ENCODE data around the gene FAM227B.
A peak's percentile ranks its signal among the peaks of the same experiment; 100 is the strongest.
"Not testable (repeated sequence)": the region's sequence is repeated elsewhere in the genome, so short reads cannot be mapped to it uniquely, and the experiment has no call there.

The FAM227B gene

GRCh38 chr15:49435174-49435573, 185.4 kb downstream of the FAM227B start:
- DNase-seq = no peak

DNA sequence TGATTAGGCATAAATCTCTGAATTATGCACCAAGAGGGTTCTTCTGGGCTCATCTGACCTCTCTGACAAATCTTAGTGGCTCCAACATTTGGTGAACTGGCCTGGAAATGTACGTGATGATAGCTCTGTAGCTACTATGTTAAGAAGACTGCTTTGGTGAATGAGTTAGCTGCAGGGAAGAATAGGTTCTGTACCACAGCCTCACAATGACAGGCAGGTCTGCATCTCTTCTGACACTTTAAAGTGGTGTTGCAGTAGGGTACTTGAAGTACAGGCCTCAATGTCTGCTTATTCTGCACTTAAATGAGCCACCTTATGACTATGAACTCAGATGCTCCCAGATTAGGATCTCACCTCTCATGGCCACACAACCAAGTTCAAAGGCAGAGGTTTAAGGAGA, 190.6 kb downstream of the FAM227B start:
- DNase-seq = no peak

- DNase-seq = no peak
Measured at GRCh38 chr15:49428409-49429095, 192.1 kb downstream of the FAM227B start.

DNA sequence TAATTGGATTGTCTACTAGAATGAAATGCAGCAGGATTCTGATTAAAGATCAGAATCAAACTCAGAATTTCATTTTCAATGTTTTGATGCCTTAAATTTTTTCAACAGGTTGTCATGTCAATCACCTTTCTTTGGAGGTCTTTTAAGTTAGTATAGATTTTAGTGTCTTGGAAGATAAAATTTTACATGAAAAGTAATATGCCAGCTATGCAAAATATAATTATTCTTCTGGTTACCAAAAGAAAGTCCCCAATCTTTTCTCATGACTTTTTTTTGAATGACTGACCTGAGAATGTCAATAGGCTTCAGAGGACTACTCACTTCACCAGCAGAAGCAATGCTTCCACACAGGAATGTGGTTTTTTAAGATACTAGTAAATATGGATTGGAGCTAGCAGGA, 193.2 kb downstream of the FAM227B start:
- DNase-seq = no peak

GRCh38 chr15:49424954-49425353, 195.7 kb downstream of the FAM227B start:
- no peak for DNase-seq

DNA sequence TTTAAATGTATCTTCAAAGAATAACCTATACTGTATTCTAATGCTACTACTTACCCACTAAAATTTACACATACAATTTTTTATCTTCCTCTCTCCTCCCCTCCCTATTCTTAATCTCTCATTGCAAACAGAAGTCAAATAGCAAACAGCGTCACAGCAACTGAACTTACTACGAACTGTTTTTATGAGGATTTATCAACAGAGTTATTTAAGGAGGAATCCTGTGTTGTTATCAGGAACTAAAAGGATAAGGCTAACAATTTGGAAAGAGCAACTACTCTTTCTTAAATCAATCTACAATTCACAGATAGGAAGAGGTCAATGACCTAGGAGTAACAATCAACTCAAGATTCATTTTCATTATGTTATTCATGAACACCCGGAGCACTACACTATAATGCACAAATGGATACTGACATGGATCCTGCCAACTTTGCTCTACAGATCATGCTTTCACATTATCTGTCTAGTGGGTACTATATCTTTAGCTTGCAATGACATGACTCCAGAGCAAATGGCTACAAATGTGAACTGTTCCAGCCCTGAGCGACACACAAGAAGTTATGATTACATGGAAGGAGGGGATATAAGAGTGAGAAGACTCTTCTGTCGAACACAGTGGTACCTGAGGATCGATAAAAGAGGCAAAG, 196.6 kb downstream of the FAM227B start:
- DNase-seq = no peak

- DNase-seq = no peak
Measured at GRCh38 chr15:49423021-49423420, 197.6 kb downstream of the FAM227B start, which contains the start of gene FGF7. Gene FGF7 (plus strand): TSS chr15:49423242. CDS start chr15:49424298, 1,056 bp downstream.

DNA sequence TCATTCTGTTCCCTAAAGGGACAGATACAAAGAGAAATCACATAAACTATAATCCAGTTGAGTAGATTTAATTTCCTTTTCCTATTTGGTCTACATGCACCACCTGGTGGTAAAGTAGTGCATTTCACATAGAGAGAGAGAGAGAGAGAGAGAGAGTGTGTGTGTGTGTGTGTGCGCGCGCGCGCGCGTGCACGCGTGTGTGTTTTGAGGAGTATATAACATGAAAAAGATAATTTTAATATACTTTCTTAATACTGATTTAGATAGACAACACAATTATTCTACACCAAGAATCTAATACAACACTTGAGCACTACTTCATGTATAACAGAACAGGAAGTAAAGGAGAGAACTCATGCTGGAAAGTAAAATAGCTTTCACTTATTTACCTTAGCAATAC, 198.6 kb downstream of the FAM227B start:
- peak; percentile 46 for DNase-seq

DNA sequence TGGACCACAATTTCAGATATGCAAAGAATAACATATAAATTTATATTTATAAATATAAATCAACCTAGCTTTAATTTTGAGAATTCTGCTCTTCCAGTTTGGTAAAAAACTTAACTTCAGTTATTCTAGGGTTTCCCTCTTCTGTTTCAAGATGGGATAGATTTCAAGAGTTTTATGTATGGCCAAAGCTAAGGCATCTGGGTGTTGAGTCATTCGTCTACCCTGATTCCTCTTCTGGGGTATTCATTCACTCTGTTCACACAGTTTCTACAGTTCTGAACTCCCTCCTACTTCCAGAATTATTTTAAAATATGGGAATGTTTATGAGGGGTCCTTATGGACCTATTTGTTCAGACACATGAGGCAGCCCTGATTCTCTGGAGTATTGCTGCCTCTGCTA, 201.8 kb downstream of the FAM227B start:
- DNase-seq = no peak

GRCh38 chr15:49415638-49416037, 205.0 kb downstream of the FAM227B start:
- DNase-seq = no peak

DNA sequence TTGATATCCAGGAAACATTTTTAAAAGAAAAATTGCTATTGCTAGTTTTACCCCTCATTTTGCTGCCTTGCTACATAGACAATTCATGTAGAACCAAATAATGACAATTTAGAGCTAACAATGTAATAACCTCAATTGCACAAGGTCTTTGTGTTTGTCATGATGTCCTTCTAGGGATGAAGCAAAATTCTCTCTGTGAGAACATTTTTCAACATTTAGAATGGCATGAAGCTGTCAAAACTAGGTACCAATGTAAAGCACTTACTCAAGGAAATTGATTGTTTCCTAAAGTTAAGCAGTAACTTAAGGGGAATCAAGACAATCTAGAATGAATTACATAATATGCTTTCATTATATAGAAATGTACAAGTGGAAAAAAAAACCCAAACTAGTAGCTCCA, 205.5 kb downstream of the FAM227B start:
- DNase-seq = no peak

GRCh38 chr15:49412797-49413196, 207.8 kb downstream of the FAM227B start:
- DNase-seq = no peak

DNA sequence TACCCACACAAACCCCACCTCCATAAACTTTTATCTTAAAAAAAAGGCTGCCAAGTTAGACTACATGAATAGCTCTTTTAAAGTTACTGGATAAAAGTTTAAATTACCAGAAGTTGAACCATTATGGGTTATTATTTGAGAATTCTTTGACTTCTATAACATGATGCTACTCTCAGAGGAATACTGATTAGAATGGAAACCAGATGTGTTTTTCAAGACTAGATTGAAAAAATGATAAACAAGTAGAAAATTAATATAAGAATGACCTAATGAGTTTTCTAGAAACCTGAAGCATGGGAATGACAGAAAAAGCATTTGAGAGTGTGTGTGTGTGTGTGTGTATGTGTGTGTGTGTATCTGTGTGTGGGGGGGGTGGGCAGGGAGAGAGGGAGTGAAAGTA, 210.0 kb downstream of the FAM227B start:
- DNase-seq = no peak

GRCh38 chr15:49406352-49407118, 214.1 kb downstream of the FAM227B start:
- DNase-seq = no peak

- not testable (repeated sequence) for DNase-seq
Measured at GRCh38 chr15:49402515-49403296, 217.9 kb downstream of the FAM227B start.

DNA sequence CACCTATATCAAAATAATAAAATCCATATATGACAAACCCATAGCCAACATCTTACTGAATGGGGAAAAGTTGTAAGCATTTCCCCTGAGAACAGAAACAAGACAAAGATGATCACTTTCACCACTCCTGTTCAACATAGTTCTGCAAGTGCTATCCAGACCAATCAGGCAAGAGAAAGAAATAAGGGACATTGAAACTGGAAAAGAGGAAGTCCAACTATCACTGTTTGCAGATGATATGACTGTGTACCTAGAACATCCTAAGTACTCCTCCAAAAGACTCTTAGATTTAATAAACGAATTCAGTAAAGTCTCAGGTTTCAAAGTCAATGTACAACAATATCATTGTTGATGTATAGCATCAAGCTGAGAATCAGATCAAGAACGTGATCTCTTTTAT, 233.1 kb downstream of the FAM227B start:
- no peak for DNase-seq

- DNase-seq = no peak
Measured at GRCh38 chr15:49383266-49383665, 237.4 kb downstream of the FAM227B start.

- DNase-seq = no peak
Measured at GRCh38 chr15:49382394-49382793, 238.2 kb downstream of the FAM227B start.

DNA sequence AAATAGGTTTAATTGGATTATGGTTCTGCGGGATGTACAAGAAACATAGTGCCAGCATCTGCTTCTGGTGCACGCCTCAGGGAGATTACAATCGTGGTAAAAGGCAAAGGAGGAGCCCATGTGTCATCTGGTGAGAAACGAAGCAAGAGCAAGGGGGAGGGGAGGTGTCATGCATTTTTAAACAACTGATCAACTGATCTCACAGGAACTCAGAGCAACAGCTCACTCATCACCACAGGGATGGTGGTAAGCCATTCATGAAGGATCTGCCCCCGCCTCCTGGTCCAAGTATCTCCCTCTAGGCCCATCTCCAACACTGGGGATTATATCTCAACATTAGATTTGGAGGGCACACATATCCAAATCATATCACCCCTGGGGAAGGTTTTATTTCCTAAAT, 239.7 kb downstream of the FAM227B start:
- DNase-seq = no peak

GRCh38 chr15:49379996-49380395, 240.6 kb downstream of the FAM227B start:
- DNase-seq = no peak

- no peak for DNase-seq
Measured at GRCh38 chr15:49372366-49372765, 248.3 kb downstream of the FAM227B start.

DNA sequence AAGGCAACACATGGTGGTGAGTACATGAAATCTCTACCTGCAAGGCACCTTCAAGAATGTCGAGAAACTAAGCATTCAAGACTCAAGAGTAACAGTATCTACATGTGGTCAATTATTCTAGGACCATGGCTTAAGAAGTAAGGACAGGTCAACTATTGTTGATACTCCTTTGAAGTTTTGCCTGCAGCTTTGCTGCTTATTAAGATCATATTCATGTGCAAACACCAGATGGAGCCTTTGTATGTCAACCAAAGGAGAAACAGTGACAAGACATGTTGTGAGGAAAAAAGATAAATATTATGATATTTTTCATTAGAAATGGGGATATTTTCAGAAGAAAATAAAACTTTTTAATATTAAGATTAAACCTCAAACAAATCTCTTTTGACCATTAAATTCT, 249.8 kb downstream of the FAM227B start:
- peak; percentile 13 for DNase-seq

DNA sequence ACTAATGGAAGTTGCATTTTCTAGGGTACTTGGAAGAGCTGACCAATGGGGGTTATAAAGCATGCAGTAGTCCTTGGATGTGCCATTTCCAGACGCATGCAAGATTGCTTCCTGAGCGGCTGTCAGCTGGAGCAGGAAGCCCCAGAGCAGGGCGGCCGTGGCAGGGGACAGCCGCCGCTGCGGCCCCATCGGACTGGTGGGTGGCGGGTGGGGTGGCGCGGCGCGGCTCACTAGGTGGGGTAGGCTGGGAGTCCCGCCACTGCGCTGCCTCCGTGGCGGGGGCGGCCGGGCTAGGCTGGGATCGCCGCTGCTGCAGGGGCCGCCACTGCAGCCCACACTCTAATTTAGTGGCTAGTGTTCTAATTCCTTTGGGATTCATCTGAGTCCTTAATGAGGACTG, 254.1 kb downstream of the FAM227B start:
- no peak for DNase-seq

Measured in COR-L47 (cell line).